HCT116 (cell line): ENCODE measurements around the gene TUBA4A. TPM values are rescaled to one million over a fixed set of nuclear protein-coding genes. Genes with fewer than 3 reads are reported as not detected.
A peak's percentile ranks its signal among the peaks of the same experiment; 100 is the strongest.

Experiments used
- ATAC-seq: fragments of 200-7000 bp; cut with Tn5 transposase; 2 replicates; pipeline ENCODE4 v1.9.1; 2020; ENCODE audit warnings: mild to moderate bottlenecking, moderate library complexity
- BruUV-seq: library from RNA; stranded (reverse); fragments of 400-500 nt; replicated peaks from 2 replicates; lab custom pipeline; 2021; lab: Mats Ljungman, UMichigan
- CTCF ChIA-PET: fragments of 300-600 bp; sonication (Branson Sonifier 250); formaldehyde crosslinking; loops from one replicate; lab custom pipeline; 2021; ENCODE audit warnings: antibody characterized with exemption; lab: Charles Lee
- POLR2A ChIA-PET: fragments of 300-600, 350-600 bp; sonication (Branson Sonifier 250); formaldehyde crosslinking; loops from one replicate; lab custom pipeline; 2021; ENCODE audit warnings: antibody characterized with exemption; lab: Charles Lee
- RAD21 ChIA-PET, 2 experiments: fragments of 300-600 bp; sonication (Branson Sonifier 250); formaldehyde crosslinking; loops; one replicate each; lab custom pipeline; 2023; ENCODE audit warnings: low total read pairs in 2 of 2; ENCODE audit not compliant: uncharacterized antibody in 2 of 2, unreplicated experiment in 2 of 2, low non-redundant PET in 1 of 2; lab: Charles Lee
- DNase-seq: peaks from one replicate; pipeline ENCODE4 v3.0.0-alpha.2; 2010; ENCODE audit warnings: low read depth, low spot score
- H2AFZ ChIP-seq: fragments of 200-600 bp; shearing (Covaris generic), sonication (generic); 2 replicates; pipeline ENCODE4 v1.6.1; 2017; ENCODE audit warnings: low read depth, mixed run types, mixed read lengths, antibody characterized with exemption, low read length; ENCODE audit not compliant: poor library complexity, severe bottlenecking
- H3K27ac ChIP-seq: 2 replicates; pipeline ENCODE4 v1.5.1; 2012; ENCODE audit warnings: low read depth, low read length
- H3K27me3 ChIP-seq: fragments of 200-600 bp; sonication (generic); 2 replicates; pipeline ENCODE4 v1.6.1; 2016; ENCODE audit warnings: mixed run types, low read length, mixed read lengths; ENCODE audit not compliant: insufficient read depth
- H3K36me3 ChIP-seq, 2 experiments: fragments of 200-500 bp in 1 of 2; fragments of 200-600 bp in 1 of 2; sonication (Bioruptor generic) in 1 of 2; sonication (generic) in 1 of 2; 2 replicates each; pipeline versions ENCODE4 v1.5.1 to v1.6.1; 2014 to 2016; ENCODE audit warnings: low read length in 2 of 2, inconsistent platforms in 1 of 2, mixed read lengths in 1 of 2, mixed run types in 1 of 2; ENCODE audit not compliant: insufficient read depth in 2 of 2, control insufficient read depth in 1 of 2
- H3K4me1 ChIP-seq, 2 experiments: fragments of 200-600 bp in 1 of 2; sonication (generic) in 1 of 2; 2 replicates each; pipeline versions ENCODE4 v1.5.1 to v1.6.1; 2012 to 2017; ENCODE audit warnings: low read length in 2 of 2, inconsistent platforms in 1 of 2, mild to moderate bottlenecking in 1 of 2, mixed read lengths in 1 of 2, mixed run types in 1 of 2, moderate library complexity in 1 of 2; ENCODE audit not compliant: insufficient read depth in 2 of 2, control insufficient read depth in 1 of 2
- H3K4me2 ChIP-seq: fragments of 200-600 bp; sonication (generic); 2 replicates; pipeline ENCODE4 v1.6.1; 2017; ENCODE audit warnings: mixed run types, low read length, mixed read lengths
- H3K4me3 ChIP-seq, 2 experiments: fragments of 200-600 bp in 1 of 2; sonication (generic) in 1 of 2; replicated peaks in 1 of 2; 2 replicates each; pipeline ENCODE4 v1.5.1; 2011 to 2016; ENCODE audit warnings: low read length in 2 of 2, control low read depth in 1 of 2, low read depth in 1 of 2, mild to moderate bottlenecking in 1 of 2, mixed read lengths in 1 of 2, mixed run types in 1 of 2
- H3K79me2 ChIP-seq: fragments of 200-600 bp; sonication (generic); 2 replicates; pipeline ENCODE4 v1.6.1; 2017; ENCODE audit warnings: mild to moderate bottlenecking, mixed run types, low read length, moderate library complexity, mixed read lengths; ENCODE audit not compliant: insufficient read depth
- H3K9ac ChIP-seq: fragments of 200-600 bp; sonication (generic); 2 replicates; pipeline ENCODE4 v1.6.1; 2016; ENCODE audit warnings: low read length, mixed read lengths
- H3K9me2 ChIP-seq: fragments of 200-600 bp; sonication (generic), shearing (Covaris generic); 2 replicates; pipeline ENCODE4 v1.6.1; 2017; ENCODE audit warnings: mixed run types, mild to moderate bottlenecking, moderate library complexity; ENCODE audit not compliant: insufficient read depth
- H3K9me3 ChIP-seq, 2 experiments: fragments of 200-500 bp in 1 of 2; fragments of 200-600 bp in 1 of 2; sonication (Bioruptor generic) in 1 of 2; sonication (generic) in 1 of 2; 2 replicates each; pipeline ENCODE4 v1.6.1; 2014 to 2017; ENCODE audit warnings: low read length in 2 of 2, mixed read lengths in 2 of 2, inconsistent platforms in 1 of 2, low read depth in 1 of 2, mild to moderate bottlenecking in 1 of 2, mixed run types in 1 of 2, moderate library complexity in 1 of 2; ENCODE audit not compliant: control insufficient read depth in 1 of 2, insufficient read depth in 1 of 2
- H4K20me1 ChIP-seq: fragments of 200-600 bp; sonication (generic), shearing (Covaris generic); 2 replicates; pipeline ENCODE4 v1.6.1; 2017; ENCODE audit warnings: mixed run types, mild to moderate bottlenecking, moderate library complexity; ENCODE audit not compliant: insufficient read depth
- CTCF ChIP-seq, 3 experiments: fragments of 200-600 bp in 1 of 3; sonication (generic) in 1 of 3; IDR thresholded peaks in 2 of 3; conservative IDR thresholded peaks in 1 of 3; 2 replicates each; pipeline ENCODE4 v1.5.1; 2012 to 2017; ENCODE audit warnings: low read depth in 2 of 3, low read length in 2 of 3, antibody characterized with exemption in 1 of 3, borderline replicate concordance in 1 of 3, control low read depth in 1 of 3, mild to moderate bottlenecking in 1 of 3, mixed read lengths in 1 of 3, mixed run types in 1 of 3, moderate library complexity in 1 of 3; ENCODE audit not compliant: insufficient read depth in 1 of 3
- EZH2phosphoT487 ChIP-seq: fragments of 200-600 bp; IDR thresholded peaks from 2 replicates; pipeline ENCODE4 v1.6.1; 2018; ENCODE audit warnings: antibody characterized with exemption, borderline replicate concordance
- intact Hi-C: fragments of 100-400 bp; cut with micrococcal nuclease; formaldehyde crosslinking; loops from 2 replicates; pipeline ENCODE4 v1.10.0; 2022
- total RNA-seq: library from RNA; stranded (reverse); gene quantifications from one replicate; pipeline ENCODE4 v1.2.1, GENCODE V29; 2021; ENCODE audit not compliant: unreplicated experiment

Gene TUBA4A
- total RNA-seq, 1 experiment from 2014 or later = 32.7 TPM

- Histone ChIP-seq H3K4me3 (peak overlapping the region; percentile 42 to 59), H3K9ac (peak overlapping the region; percentile 71), H3K36me3 (no peaks in the 10 kb centered on the region), H3K4me1 (peaks cover 43 to 64% of the 10 kb centered on the region in 2 experiments), H3K9me3 (no peaks in the 10 kb centered on the region), H3K9me2 (no peaks in the 10 kb centered on the region), H3K27ac (peak overlapping the region; percentile 82), H4K20me1 (no peaks in the 10 kb centered on the region), H3K4me2 (peak overlapping the region; percentile 86)
- no TSS peak for BruUV-seq
- ChIA-PET RAD21 (interaction anchor here in 1 of 2 experiments (0.6 kb wide), 1 partner anchor 252 kb away, joined by 3 read pairs; no protein-coding TSS in a partner anchor), CTCF (interaction anchor here (0.6 to 4.3 kb wide), 11 partner anchors 16 to 204 kb away, joined by 3 to 71 read pairs (median 6); partner anchors contain the start of genes CNPPD1, TUBA4A and TUBA4B)
- intact Hi-C loops = loop anchor here (2.0 kb wide), 1 partner anchor 117 kb away; the partner anchor contains the start of gene NHEJ1
- peak; percentile 54 for DNase-seq
- TF ChIP-seq CTCF (IDR thresholded peaks at IDR 0.05 in 2 of 3, conservative IDR thresholded peaks at IDR 0.05 in 1 of 3; ENCODE audit: borderline replicate concordance in 1 of 3, insufficient read depth in 1 of 3, low read depth in 2 of 3, low read length in 2 of 3) = peak in 2 of 3 experiments; percentile 97 to 98; a peak in 4 of 6 replicates
- no peak for TF ChIP-seq EZH2phosphoT487
- TF ChIP-seq, all 23 proteins: peak for 1
- Histone ChIP-seq H3K79me2 (no peaks in the 10 kb centered on the region), H3K27me3 (no peaks in the 10 kb centered on the region), H2AFZ (peak overlapping the region; percentile 81)
- ATAC-seq = peak; percentile 49
- POLR2A ChIA-PET = interaction anchor here (0.6 to 1.5 kb wide), 4 partner anchors 26 to 110 kb away, joined by 3 to 4 read pairs (median 4); partner anchors contain the start of genes DNPEP and TUBA4B
Measured at GRCh38 chr2:219277703-219278654, 24.3 kb upstream of the TUBA4A start.
